ENCODE results near the gene SEC14L6.
"Not testable (repeated sequence)": the region's sequence is repeated elsewhere in the genome, so short reads cannot be mapped to it uniquely, and the experiment has no call there.

The SEC14L6 gene

GRCh38 chr22:30553971-30554370, 7.4 kb upstream of the SEC14L6 start:
- peaks cover 2% of the 10 kb centered on the region for H3K27me3 ChIP-seq (ENCODE audit: insufficient read depth, poor library complexity, severe bottlenecking)
- no peak for TF ChIP-seq POLR2AphosphoS5 (IDR thresholded peaks at IDR 0.05; ENCODE audit: low read depth)
- no peak for TF ChIP-seq REST (IDR thresholded peaks at IDR 0.05; ENCODE audit: insufficient replicate concordance, low read depth)
- TF ChIP-seq CTCF (IDR thresholded peaks at IDR 0.05; ENCODE audit: insufficient read depth, low read length): no peak
- TF ChIP-seq SPI1 (IDR thresholded peaks at IDR 0.05; ENCODE audit: borderline replicate concordance, low read depth): no peak
- TF ChIP-seq GABPA (IDR thresholded peaks at IDR 0.05; ENCODE audit: low read depth): no peak
- H3K27ac ChIP-seq (replicated peaks): no peak overlapping the region
- no peak overlapping the region for H3K4me3 ChIP-seq (replicated peaks; ENCODE audit: insufficient read depth, low read length)
- no peak for DNase-seq (ENCODE audit: low read depth in 1 of 2, low spot score in 1 of 2)

- Histone ChIP-seq H3K27me3 (ENCODE audit: insufficient read depth, poor library complexity, severe bottlenecking) (peaks cover 2% of the 10 kb centered on the region), H3K4me3 (replicated peaks; ENCODE audit: insufficient read depth, low read length) (no peak overlapping the region), H3K27ac (replicated peaks) (no peak overlapping the region)
- TF ChIP-seq SPI1 (IDR thresholded peaks at IDR 0.05; ENCODE audit: borderline replicate concordance, low read depth): no peak
- TF ChIP-seq REST (IDR thresholded peaks at IDR 0.05; ENCODE audit: insufficient replicate concordance, low read depth): no peak
- TF ChIP-seq GABPA (IDR thresholded peaks at IDR 0.05; ENCODE audit: low read depth): no peak
- TF ChIP-seq CTCF (IDR thresholded peaks at IDR 0.05; ENCODE audit: insufficient read depth, low read length): no peak
- DNase-seq (ENCODE audit: low read depth in 1 of 2, low spot score in 1 of 2): no peak
Measured at GRCh38 chr22:30552719-30553118, 6.2 kb upstream of the SEC14L6 start.

DNA sequence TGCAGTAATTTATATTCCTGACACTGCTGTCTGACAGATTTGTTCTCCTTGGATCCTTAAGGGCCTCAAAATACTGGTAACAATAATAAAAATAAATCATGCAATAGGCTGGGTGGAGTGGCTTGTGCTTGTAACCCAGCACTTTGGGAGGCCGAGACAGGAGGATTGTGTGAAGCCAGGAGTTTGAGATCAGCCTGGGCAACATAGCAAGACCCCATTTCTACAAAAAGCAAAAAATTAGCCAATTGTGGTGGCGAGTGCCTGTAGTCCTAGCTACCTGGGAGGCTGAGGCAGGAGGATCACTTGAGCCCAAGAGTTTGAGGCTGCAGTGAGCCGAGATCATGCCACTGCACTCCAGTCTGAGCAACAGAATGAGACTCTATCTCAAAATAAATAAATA, 5.3 kb upstream of the SEC14L6 start:
- not testable (repeated sequence) for H3K4me3 ChIP-seq (replicated peaks; ENCODE audit: insufficient read depth, low read length); H3K27me3 ChIP-seq (ENCODE audit: insufficient read depth, poor library complexity, severe bottlenecking); DNase-seq (ENCODE audit: low read depth in 1 of 2, low spot score in 1 of 2); H3K27ac ChIP-seq (replicated peaks)

GRCh38 chr22:30547188-30547587, 647 bp upstream of the SEC14L6 start:
- no peak overlapping the region for H3K27ac ChIP-seq (replicated peaks)
- DNase-seq (ENCODE audit: low read depth in 1 of 2, low spot score in 1 of 2): no peak
- TF ChIP-seq SPI1 (IDR thresholded peaks at IDR 0.05; ENCODE audit: borderline replicate concordance, low read depth): no peak
- no peak for TF ChIP-seq GABPA (IDR thresholded peaks at IDR 0.05; ENCODE audit: low read depth)
- no peak for TF ChIP-seq REST (IDR thresholded peaks at IDR 0.05; ENCODE audit: insufficient replicate concordance, low read depth)
- TF ChIP-seq POLR2AphosphoS5 (IDR thresholded peaks at IDR 0.05; ENCODE audit: low read depth): no peak
- TF ChIP-seq CTCF (IDR thresholded peaks at IDR 0.05; ENCODE audit: insufficient read depth, low read length): no peak
- H3K4me3 ChIP-seq (replicated peaks; ENCODE audit: insufficient read depth, low read length): no peak overlapping the region
- H3K27me3 ChIP-seq (ENCODE audit: insufficient read depth, poor library complexity, severe bottlenecking): peaks cover 10% of the 10 kb centered on the region
